ENCODE data around the gene UQCC5. TPM values are rescaled to one million over a fixed set of nuclear protein-coding genes. Genes with fewer than 3 reads are reported as not detected.
A peak's percentile ranks its signal among the peaks of the same experiment; 100 is the strongest.

Gene UQCC5
- total and polyA plus RNA-seq, 2 donors (not counting 3 experiments of a cell fraction or from before 2014, with no cell fraction given): 9.9 to 22.6 TPM

GRCh38 chr3:52539010-52539653 is 2.7 kb downstream of the UQCC5 start:
- TF ChIP-seq MAX (IDR thresholded peaks at IDR 0.05; ENCODE audit: insufficient read depth, insufficient read length): no peak
- no peak for TF ChIP-seq FOS (IDR thresholded peaks at IDR 0.05; ENCODE audit: borderline replicate concordance, insufficient read depth, low read length)
- no peak for TF ChIP-seq POLR2A (IDR thresholded peaks at IDR 0.05; ENCODE audit: low read depth, low read length)
- TF ChIP-seq POLR2AphosphoS5 (IDR thresholded peaks at IDR 0.05; ENCODE audit: insufficient read depth, low read depth, low read length): no peak
- no peak for TF ChIP-seq JUN (IDR thresholded peaks at IDR 0.05; ENCODE audit: borderline replicate concordance, insufficient read depth, insufficient read length, low read depth)
- Histone ChIP-seq H3K9ac (replicated peaks; ENCODE audit: extremely low read depth, insufficient read depth, low read length) (no peak overlapping the region), H4K20me1 (replicated peaks; ENCODE audit: control insufficient read depth, extremely low read depth, insufficient read depth, low read length) (no peaks in the 10 kb centered on the region), H3K4me2 (ENCODE audit: insufficient read depth, low read length) (peak overlapping the region; percentile 47), H3K4me1 (ENCODE audit: control insufficient read depth, extremely low read depth, insufficient read depth, low read length) (peaks cover 35% of the 10 kb centered on the region), H3K27ac (ENCODE audit: insufficient read depth, low read depth, low read length) (no peak overlapping the region), H3K4me3 (replicated peaks in 1 of 3; ENCODE audit: insufficient read depth in 1 of 3, low read depth in 1 of 3, low read length in 3 of 3) (no peak overlapping the region), H2AFZ (ENCODE audit: low read depth, low read length) (no peak overlapping the region), H3K36me3 (ENCODE audit: control insufficient read depth in 2 of 2, extremely low read depth in 1 of 2, insufficient read depth in 2 of 2, low read length in 2 of 2) (peaks cover 0 to 4% of the 10 kb centered on the region in 2 experiments), H3K79me2 (ENCODE audit: control insufficient read depth, insufficient read depth, low read length) (peaks cover 31% of the 10 kb centered on the region), H3K9me1 (replicated peaks; ENCODE audit: control insufficient read depth, extremely low read depth, insufficient read depth, low read length) (no peaks in the 10 kb centered on the region), H3K9me3 (replicated peaks; ENCODE audit: control insufficient read depth, insufficient read depth, low read length) (no peaks in the 10 kb centered on the region), H3K27me3 (ENCODE audit: control insufficient read depth in 2 of 2, insufficient read depth in 2 of 2, low read length in 2 of 2) (no peaks in the 10 kb centered on the region)
- BruUV-seq (replicated peaks): no TSS peak
- dilution Hi-C loops (cut with MboI; ENCODE audit: extremely low pct_ligation_motif_present, low sequenced_read_pairs) (no loop called here), intact Hi-C loops (cut with micrococcal nuclease) (no loop called here)
- FAIRE-seq (no peak), DNase-seq (ENCODE audit: low read depth, low spot score) (no peak)
- CTCF ChIA-PET: no interaction called here
- POLR2A ChIA-PET: no interaction called here

- H3K79me2 ChIP-seq (ENCODE audit: control insufficient read depth, insufficient read depth, low read length): peaks cover 34% of the 10 kb centered on the region
- no peaks in the 10 kb centered on the region for H3K9me3 ChIP-seq (replicated peaks; ENCODE audit: control insufficient read depth, insufficient read depth, low read length)
- no peaks in the 10 kb centered on the region for H3K27me3 ChIP-seq (ENCODE audit: control insufficient read depth in 2 of 2, insufficient read depth in 2 of 2, low read length in 2 of 2)
- dilution Hi-C loops (cut with MboI; ENCODE audit: extremely low pct_ligation_motif_present, low sequenced_read_pairs): no loop called here
- no TSS peak for BruUV-seq (replicated peaks)
- CTCF ChIA-PET: no interaction called here
- POLR2A ChIA-PET: no interaction called here
- H3K27ac ChIP-seq (ENCODE audit: insufficient read depth, low read depth, low read length): no peak overlapping the region
- DNase-seq (ENCODE audit: low read depth, low spot score) (no peak), FAIRE-seq (no peak)
- TF ChIP-seq MAX (IDR thresholded peaks at IDR 0.05; ENCODE audit: insufficient read depth, insufficient read length): no peak
- TF ChIP-seq MYC (IDR thresholded peaks at IDR 0.05; ENCODE audit: low read depth, low read length): no peak
- no peak for TF ChIP-seq CTCF (IDR thresholded peaks at IDR 0.05; ENCODE audit: extremely low read depth in 1 of 2, insufficient read depth in 1 of 2, low read depth in 1 of 2, low read length in 2 of 2)
- TF ChIP-seq EZH2 (IDR thresholded peaks at IDR 0.05; ENCODE audit: borderline replicate concordance, low read depth, low read length, severe bottlenecking): no peak
- no peak for TF ChIP-seq POLR2AphosphoS5 (IDR thresholded peaks at IDR 0.05; ENCODE audit: insufficient read depth, low read depth, low read length)
- no peak for TF ChIP-seq FOS (IDR thresholded peaks at IDR 0.05; ENCODE audit: borderline replicate concordance, insufficient read depth, low read length)
- no peak for TF ChIP-seq GATA2 (IDR thresholded peaks at IDR 0.05; ENCODE audit: insufficient read depth, insufficient read length, low read depth, low read length)
- no peak for TF ChIP-seq JUN (IDR thresholded peaks at IDR 0.05; ENCODE audit: borderline replicate concordance, insufficient read depth, insufficient read length, low read depth)
- no peak for TF ChIP-seq POLR2A (IDR thresholded peaks at IDR 0.05; ENCODE audit: low read depth, low read length)
- no peak overlapping the region for H2AFZ ChIP-seq (ENCODE audit: low read depth, low read length)
- peaks cover 2 to 4% of the 10 kb centered on the region in 2 experiments for H3K36me3 ChIP-seq (ENCODE audit: control insufficient read depth in 2 of 2, extremely low read depth in 1 of 2, insufficient read depth in 2 of 2, low read length in 2 of 2)
- no peak overlapping the region for H3K9ac ChIP-seq (replicated peaks; ENCODE audit: extremely low read depth, insufficient read depth, low read length)
- no peak overlapping the region for H3K4me2 ChIP-seq (ENCODE audit: insufficient read depth, low read length)
- no peaks in the 10 kb centered on the region for H4K20me1 ChIP-seq (replicated peaks; ENCODE audit: control insufficient read depth, extremely low read depth, insufficient read depth, low read length)
- H3K9me1 ChIP-seq (replicated peaks; ENCODE audit: control insufficient read depth, extremely low read depth, insufficient read depth, low read length): no peaks in the 10 kb centered on the region
- H3K4me3 ChIP-seq (replicated peaks in 1 of 3; ENCODE audit: insufficient read depth in 1 of 3, low read depth in 1 of 3, low read length in 3 of 3): no peak overlapping the region
- intact Hi-C loops (cut with micrococcal nuclease): no loop called here
- H3K4me1 ChIP-seq (ENCODE audit: control insufficient read depth, extremely low read depth, insufficient read depth, low read length): peaks cover 22% of the 10 kb centered on the region
These were observed 4.6 kb downstream of the UQCC5 start for GRCh38 chr3:52541050-52541449.
